Heart right ventricle (tissue), 16 donors: ENCODE results near the gene CWC27. TPM values are rescaled to one million over a fixed set of nuclear protein-coding genes. Genes with fewer than 3 reads are reported as not detected.

ENCODE experiments used
- ATAC-seq, 8 donors: fragments of 200-7000 bp; cut with Tn5 transposase; one replicate each; pipeline ENCODE4 v1.9.1; 2020; ENCODE audit warnings: mild to moderate bottlenecking in 8 of 8, moderate library complexity in 8 of 8, moderate number of reproducible peaks in 1 of 8
- DNase-seq, 2 donors: peaks; one replicate each; pipeline ENCODE4 v3.0.0-alpha.2; 2020
- H3K27ac ChIP-seq, 10 donors: fragments of 200-600 bp; sonication (generic) in 2 of 10; one replicate each; pipeline versions ENCODE4 v1.5.0 to v1.8.0; 2020 to 2022; ENCODE audit warnings: mild to moderate bottlenecking in 3 of 10
- H3K27me3 ChIP-seq, 7 donors: fragments of 200-600 bp; one replicate each; pipeline ENCODE4 v1.8.0; 2021 to 2022; ENCODE audit warnings: mild to moderate bottlenecking in 2 of 7
- H3K36me3 ChIP-seq, 9 donors: fragments of 200-600 bp; sonication (generic) in 1 of 9; one replicate each; pipeline versions ENCODE4 v1.5.0 to v1.8.0; 2020 to 2022; ENCODE audit warnings: mild to moderate bottlenecking in 2 of 9
- H3K4me1 ChIP-seq, 9 donors: fragments of 200-600 bp; sonication (generic) in 1 of 9; one replicate each; pipeline versions ENCODE4 v1.5.0 to v1.8.0; 2020 to 2022; ENCODE audit warnings: mild to moderate bottlenecking in 4 of 9
- H3K4me3 ChIP-seq, 10 donors: fragments of 200-600 bp; sonication (generic) in 2 of 10; one replicate each; pipeline versions ENCODE4 v1.5.0 to v1.8.0; 2020 to 2022; ENCODE audit warnings: mild to moderate bottlenecking in 7 of 10, moderate library complexity in 2 of 10
- H3K9me3 ChIP-seq, 11 donors: fragments of 200-600 bp in 10 of 11; sonication (generic) in 2 of 11; one replicate each; pipeline versions ENCODE4 v1.5.0 to v1.8.0; 2013 to 2022; ENCODE audit warnings: mild to moderate bottlenecking in 2 of 11, control low read depth in 1 of 11, moderate library complexity in 1 of 11
- WGBS, 2 donors: extraction: QIAGEN DNeasy Blood & Tissue Kit; methylation state at CpG; one replicate each; pipeline ENCODE4 v1.1.7; 2013; ENCODE audit warnings: inconsistent platforms in 1 of 2; 5-methylcytosine and 5-hydroxymethylcytosine counted together
- intact Hi-C, 10 donors: fragments of 100-400 bp; cut with DNase I; formaldehyde crosslinking; loops; one replicate each; pipeline versions ENCODE4 v1.11.1 to v1.14.2; 2022
- polyA plus RNA-seq, 2 donors: library from polyadenylated mRNA; stranded (reverse); fragments of 200-250 nt; gene quantifications; one replicate each; pipeline ENCODE4 v1.2.3, GENCODE V29; 2013
- total RNA-seq, 10 donors: library from RNA; stranded (reverse); fragmentation: NEBNext Ultra II Directional in 3 of 10; extraction: Animal tissue kit (Norgen Biotek cat#: 25700) in 3 of 10; gene quantifications; one replicate each; pipeline versions ENCODE4 v1.2.1 to v1.2.4, GENCODE V29; 2021 to 2023
- TF ChIP-seq, protein P1 (sequence below), 9 donors: fragments of 200-600 bp; sonication (generic) in 2 of 9; IDR thresholded peaks; one replicate each; pipeline versions ENCODE4 v1.5.0 to v1.8.0; 2021 to 2022; ENCODE audit warnings: antibody characterized with exemption in 9 of 9, mild to moderate bottlenecking in 5 of 9, moderate library complexity in 1 of 9
- donor health status: Arrhythmogenic right ventricular cardiomyopathy.
- donor health status: ischemic (EF 13 %, LVEDD 7.1; RV severe dilation, severe dysfunction).
- donor health status: healthy with polysubstance abuse.
- donor health status: DM: no; HTN: yes; CAD: no.
- donor health status: DM: no; HTN: no; CAD: no.
- donor health status: ischemic (EF 25% LVEDD 6.9; RV normal size, moderate dysfunction).
- donor health status: ischemic (EF 25% LVEDD 5.7; RV mildly dilated, moderate dysfunction).
- donor health status: healthy.
- donor health status: DM: yes; HTN: yes; CAD: no.
- donor health status: Ischemic cardiomyopathy.
- donor health status: ischemic (EF 35%, LVEDD 5.7; RV mildly dilated, moderate dysfunction).
- donor health status: nonischemic (EF 11% LVEDD 7.7; RV severe dilation, severe dysfunction).
- donor health status: DM: yes; HTN: yes; CAD: no.
- donor health status: PGD.
- donor health status: ischemic (EF 29% LVEDD 5.4; RV normal size, mild dysfunction).
- donor health status: nonischemic (EF 23%, LVEDD 6.1; RV moderate dilation, normal function).

Gene CWC27
- total and polyA plus RNA-seq, 12 donors, result 18.7 to 32.1 (median 23.5) TPM

DNA sequence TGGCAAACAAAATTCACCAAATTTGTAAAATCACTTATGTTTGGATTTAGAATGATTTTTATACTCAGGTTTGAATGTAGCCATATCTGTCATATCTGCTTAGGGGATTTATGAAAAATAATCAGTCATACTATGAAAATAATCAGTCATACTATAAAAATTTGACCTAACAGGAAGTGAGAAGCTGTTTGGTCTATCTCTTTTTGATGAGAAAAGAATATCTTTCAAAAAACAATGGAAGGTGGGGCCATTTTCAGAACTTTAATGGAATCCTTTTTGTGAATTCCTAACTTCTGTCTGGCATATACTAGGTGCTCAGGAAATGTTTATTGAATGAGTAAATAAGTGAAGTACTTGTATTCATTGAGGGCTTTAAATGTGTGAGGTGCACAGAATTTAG, 70.1 kb downstream of the CWC27 start:
- no peak for ATAC-seq
- Histone ChIP-seq H3K36me3 (peaks cover 0 to 24% (median 0%) of the 10 kb centered on the region in 9 donors), H3K27ac (peak overlapping the region in 4 of 10 donors; percentile 6 to 46 (median 29)), H3K4me3 (no peak overlapping the region), H3K9me3 (peaks cover 0 to 8% (median 0%) of the 10 kb centered on the region in 11 donors), H3K27me3 (no peaks in the 10 kb centered on the region), H3K4me1 (peaks cover 0 to 47% (median 20%) of the 10 kb centered on the region in 9 donors)
- TF ChIP-seq, protein P1, sequence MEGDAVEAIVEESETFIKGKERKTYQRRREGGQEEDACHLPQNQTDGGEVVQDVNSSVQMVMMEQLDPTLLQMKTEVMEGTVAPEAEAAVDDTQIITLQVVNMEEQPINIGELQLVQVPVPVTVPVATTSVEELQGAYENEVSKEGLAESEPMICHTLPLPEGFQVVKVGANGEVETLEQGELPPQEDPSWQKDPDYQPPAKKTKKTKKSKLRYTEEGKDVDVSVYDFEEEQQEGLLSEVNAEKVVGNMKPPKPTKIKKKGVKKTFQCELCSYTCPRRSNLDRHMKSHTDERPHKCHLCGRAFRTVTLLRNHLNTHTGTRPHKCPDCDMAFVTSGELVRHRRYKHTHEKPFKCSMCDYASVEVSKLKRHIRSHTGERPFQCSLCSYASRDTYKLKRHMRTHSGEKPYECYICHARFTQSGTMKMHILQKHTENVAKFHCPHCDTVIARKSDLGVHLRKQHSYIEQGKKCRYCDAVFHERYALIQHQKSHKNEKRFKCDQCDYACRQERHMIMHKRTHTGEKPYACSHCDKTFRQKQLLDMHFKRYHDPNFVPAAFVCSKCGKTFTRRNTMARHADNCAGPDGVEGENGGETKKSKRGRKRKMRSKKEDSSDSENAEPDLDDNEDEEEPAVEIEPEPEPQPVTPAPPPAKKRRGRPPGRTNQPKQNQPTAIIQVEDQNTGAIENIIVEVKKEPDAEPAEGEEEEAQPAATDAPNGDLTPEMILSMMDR (IDR thresholded peaks at IDR 0.05), result no peak
- DNase-seq, result no peak
- intact Hi-C loops, result no loop called here

DNA sequence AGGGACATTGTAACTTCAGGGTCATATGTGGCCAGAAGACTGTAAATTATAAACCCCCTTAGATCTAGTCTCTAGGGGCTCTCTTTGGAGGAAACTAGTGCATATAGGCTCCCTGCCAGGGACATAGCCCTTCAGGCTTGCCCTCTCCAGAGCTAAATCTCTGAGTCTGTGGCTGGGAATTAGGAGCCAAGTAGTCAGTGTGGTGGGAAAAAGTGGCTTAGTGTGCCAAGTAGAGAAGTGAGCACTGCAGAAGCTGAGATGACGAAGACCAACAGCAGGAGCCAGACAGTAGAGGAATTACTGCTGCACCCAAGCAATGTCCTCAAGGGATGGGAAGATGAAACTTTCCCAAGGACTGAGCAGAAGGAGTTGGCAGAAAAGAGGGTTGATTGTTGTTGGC, 71.2 kb downstream of the CWC27 start:
- 85 to 88% methylated on average over 1 of the region's 1 CpG for WGBS, 2 donors
- H3K9me3 ChIP-seq, result peaks cover 0 to 13% (median under 1%) of the 10 kb centered on the region in 11 donors

DNA sequence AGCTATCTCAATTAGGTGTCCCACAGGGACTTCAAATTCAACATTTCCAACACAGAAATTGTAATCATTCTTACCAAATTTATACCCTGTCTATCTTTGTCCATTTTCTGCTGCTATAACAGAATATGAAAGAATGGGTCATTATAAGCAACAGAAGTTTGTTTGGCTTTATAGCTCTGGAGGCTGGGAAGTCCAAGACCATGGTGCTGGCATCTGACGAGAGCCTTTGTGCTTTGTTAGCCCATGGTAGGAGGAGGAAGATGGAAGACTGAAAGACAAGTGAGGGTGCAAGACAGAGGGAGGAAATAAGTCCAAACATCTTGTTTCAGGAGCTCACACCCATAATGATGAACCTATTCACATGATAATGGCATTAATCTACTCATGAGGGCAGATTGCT, 72.2 kb downstream of the CWC27 start:
- TF ChIP-seq, protein P1 (IDR thresholded peaks at IDR 0.05), result no peak
- H3K36me3 ChIP-seq, result peaks cover 0 to 39% (median 6%) of the 10 kb centered on the region in 9 donors
- H3K27ac ChIP-seq, result no peak overlapping the region
- H3K4me1 ChIP-seq, result peaks cover 0 to 32% (median 17%) of the 10 kb centered on the region in 9 donors
- DNase-seq (no peak), ATAC-seq (no peak)
- intact Hi-C loops, result no loop called here
- H3K27me3 ChIP-seq, result no peaks in the 10 kb centered on the region
- peaks cover 0 to 24% (median 10%) of the 10 kb centered on the region in 11 donors for H3K9me3 ChIP-seq
- no peak overlapping the region for H3K4me3 ChIP-seq
- 98 to 100% methylated on average over 1 of the region's 1 CpG for WGBS, 2 donors

More for the DNA sequence above, 71.2 kb downstream of the CWC27 start:
- Histone ChIP-seq H3K36me3 (peaks cover 0 to 28% (median 2%) of the 10 kb centered on the region in 9 donors), H3K4me3 (no peak overlapping the region), H3K27ac (no peak overlapping the region), H3K4me1 (peaks cover 0 to 42% (median 20%) of the 10 kb centered on the region in 9 donors), H3K27me3 (no peaks in the 10 kb centered on the region)
- intact Hi-C loops, result no loop called here
- DNase-seq (no peak), ATAC-seq (no peak)
- TF ChIP-seq, protein P1 (IDR thresholded peaks at IDR 0.05), result no peak

DNA sequence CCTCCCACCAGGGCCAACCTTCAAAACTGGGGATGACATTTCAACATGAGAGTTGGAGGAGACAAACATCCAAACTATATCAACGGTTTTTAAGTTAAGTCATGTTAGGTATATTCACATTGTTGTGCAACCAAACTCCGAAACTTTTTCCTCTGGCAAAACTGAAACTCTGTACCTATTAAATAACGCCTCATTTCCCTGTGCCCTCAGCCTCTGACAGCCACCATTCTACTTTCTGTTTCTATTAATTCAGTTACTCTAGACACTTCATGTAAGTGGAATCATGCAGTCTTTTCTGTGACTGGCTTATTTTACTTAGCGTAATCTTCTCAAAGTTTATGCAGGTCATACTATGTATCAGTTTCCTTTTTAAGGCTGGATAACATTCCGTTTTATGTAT, 85.0 kb downstream of the CWC27 start:
- Histone ChIP-seq H3K4me1 (peaks cover 0 to 3% (median 0%) of the 10 kb centered on the region in 9 donors), H3K36me3 (peaks cover 0 to 5% (median 0%) of the 10 kb centered on the region in 9 donors), H3K9me3 (no peaks in the 10 kb centered on the region), H3K4me3 (no peak overlapping the region), H3K27ac (no peak overlapping the region), H3K27me3 (no peaks in the 10 kb centered on the region)
- DNase-seq, result no peak
- intact Hi-C loops, result no loop called here
- TF ChIP-seq, protein P1 (IDR thresholded peaks at IDR 0.05), result no peak
- no peak for ATAC-seq
- WGBS, 2 donors, result 96% methylated on average over 5 of the region's 5 CpGs
